Peyer's patch (tissue), 4 donors: Measurements from ENCODE around the gene ARMC8. TPM values are rescaled to one million over a fixed set of nuclear protein-coding genes. Genes with fewer than 3 reads are reported as not detected.

Experiments used
- DNase-seq, 3 donors: peaks; one replicate each; pipeline ENCODE4 v3.0.0-alpha.2; 2017 to 2019
- H3K27ac ChIP-seq, 4 donors: fragments of 200-600 bp; sonication (generic); one replicate each; pipeline ENCODE4 v1.5.1; 2016 to 2019
- H3K27me3 ChIP-seq, 2 donors: fragments of 200-600 bp; sonication (generic); one replicate each; pipeline ENCODE4 v1.5.1; 2019
- H3K36me3 ChIP-seq, 3 donors: fragments of 200-600 bp; sonication (generic); one replicate each; pipeline ENCODE4 v1.5.1; 2016 to 2019
- H3K4me1 ChIP-seq, 4 donors: fragments of 200-600 bp; sonication (generic); one replicate each; pipeline ENCODE4 v1.5.1; 2016 to 2019
- H3K4me3 ChIP-seq, 4 donors: fragments of 200-600 bp; sonication (generic); 1 replicate in 3 of 4; 2 replicates in 1 of 4; pipeline ENCODE4 v1.5.1; 2016 to 2019; ENCODE audit warnings: mild to moderate bottlenecking in 1 of 4
- H3K9me3 ChIP-seq, 4 donors: fragments of 200-600 bp; sonication (generic); one replicate each; pipeline ENCODE4 v1.5.1; 2016 to 2019; ENCODE audit warnings: mild to moderate bottlenecking in 1 of 4
- CTCF ChIP-seq, 6 experiments: fragments of 450-650 bp in 4 of 6; fragments of 200-600 bp in 2 of 6; sonication (generic) in 1 of 6; IDR thresholded peaks; one replicate each; pipeline ENCODE4 v1.5.1; 2017 to 2019; ENCODE audit warnings: antibody characterized with exemption in 6 of 6, mild to moderate bottlenecking in 3 of 6, moderate library complexity in 1 of 6
- POLR2A ChIP-seq, 2 donors: fragments of 450-650 bp; IDR thresholded peaks; one replicate each; pipeline ENCODE4 v1.5.1; 2017; ENCODE audit warnings: antibody characterized with exemption in 2 of 2, mild to moderate bottlenecking in 2 of 2, moderate library complexity in 2 of 2
- total RNA-seq, 4 donors: library from RNA; depleted of rRNA; stranded (reverse); fragments of >200 nt; gene quantifications; one replicate each; pipeline ENCODE4 v1.1.0, GENCODE V29; 2016

The ARMC8 gene
- total RNA-seq, 4 donors from 2014 or later: 35.7 to 77.2 (median 56.3) TPM

- no peaks in the 10 kb centered on the region for H3K9me3 ChIP-seq
- H3K27me3 ChIP-seq: no peaks in the 10 kb centered on the region
- no peak overlapping the region for H3K4me3 ChIP-seq
- H3K36me3 ChIP-seq: peaks cover 0 to 93% (median 0%) of the 10 kb centered on the region in 3 donors
- H3K4me1 ChIP-seq: no peaks in the 10 kb centered on the region
- TF ChIP-seq CTCF (IDR thresholded peaks at IDR 0.05) (no peak), POLR2A (IDR thresholded peaks at IDR 0.05) (no peak)
- no peak overlapping the region for H3K27ac ChIP-seq
- no peak for DNase-seq
Observed at GRCh38 chr3:138289260-138289659, 102.2 kb downstream of the ARMC8 start.

GRCh38 chr3:138289701-138290100 lies 102.6 kb downstream of the ARMC8 start:
- Histone ChIP-seq H3K9me3 (no peaks in the 10 kb centered on the region), H3K36me3 (peaks cover 0 to 88% (median 0%) of the 10 kb centered on the region in 3 donors), H3K4me3 (no peak overlapping the region), H3K27me3 (no peaks in the 10 kb centered on the region), H3K27ac (no peak overlapping the region), H3K4me1 (no peaks in the 10 kb centered on the region)
- TF ChIP-seq CTCF (IDR thresholded peaks at IDR 0.05) (no peak), POLR2A (IDR thresholded peaks at IDR 0.05) (no peak)
- DNase-seq: no peak

- no peak for TF ChIP-seq POLR2A (IDR thresholded peaks at IDR 0.05)
- no peak for TF ChIP-seq CTCF (IDR thresholded peaks at IDR 0.05)
- peaks cover 0 to 56% (median 0%) of the 10 kb centered on the region in 3 donors for H3K36me3 ChIP-seq
- H3K27ac ChIP-seq: no peak overlapping the region
- no peaks in the 10 kb centered on the region for H3K9me3 ChIP-seq
- H3K27me3 ChIP-seq: no peaks in the 10 kb centered on the region
- no peaks in the 10 kb centered on the region for H3K4me1 ChIP-seq
- H3K4me3 ChIP-seq: no peak overlapping the region
- no peak for DNase-seq
Observed at GRCh38 chr3:138296639-138297038, 109.5 kb downstream of the ARMC8 start.

- peaks cover 0 to 51% (median 0%) of the 10 kb centered on the region in 3 donors for H3K36me3 ChIP-seq
- H3K4me3 ChIP-seq: no peak overlapping the region
- no peak for DNase-seq
- no peaks in the 10 kb centered on the region for H3K27me3 ChIP-seq
- no peaks in the 10 kb centered on the region for H3K4me1 ChIP-seq
- no peak overlapping the region for H3K27ac ChIP-seq
- no peaks in the 10 kb centered on the region for H3K9me3 ChIP-seq
- TF ChIP-seq POLR2A (IDR thresholded peaks at IDR 0.05) (no peak), CTCF (IDR thresholded peaks at IDR 0.05) (no peak)
Observed at GRCh38 chr3:138297059-138297607, 110.0 kb downstream of the ARMC8 start.

- no peak for DNase-seq
- H3K4me3 ChIP-seq: no peak overlapping the region
- TF ChIP-seq POLR2A (IDR thresholded peaks at IDR 0.05): no peak
- no peak for TF ChIP-seq CTCF (IDR thresholded peaks at IDR 0.05)
- H3K27me3 ChIP-seq: no peaks in the 10 kb centered on the region
- H3K27ac ChIP-seq: no peak overlapping the region
- H3K4me1 ChIP-seq: no peaks in the 10 kb centered on the region
- H3K9me3 ChIP-seq: no peaks in the 10 kb centered on the region
- H3K36me3 ChIP-seq: peaks cover 0 to 43% (median 0%) of the 10 kb centered on the region in 3 donors
Observed at GRCh38 chr3:138297876-138298275, 110.8 kb downstream of the ARMC8 start.

- H3K36me3 ChIP-seq: peaks cover 0 to 29% (median 0%) of the 10 kb centered on the region in 3 donors
- no peak for DNase-seq
- TF ChIP-seq POLR2A (IDR thresholded peaks at IDR 0.05) (no peak), CTCF (IDR thresholded peaks at IDR 0.05) (no peak)
- H3K27me3 ChIP-seq: no peaks in the 10 kb centered on the region
- no peak overlapping the region for H3K4me3 ChIP-seq
- H3K9me3 ChIP-seq: no peaks in the 10 kb centered on the region
- H3K4me1 ChIP-seq: no peaks in the 10 kb centered on the region
- H3K27ac ChIP-seq: no peak overlapping the region
Observed at GRCh38 chr3:138300647-138301046, 113.5 kb downstream of the ARMC8 start.
